ENCODE measurements around the gene SMC3. TPM values are rescaled to one million over a fixed set of nuclear protein-coding genes. Genes with fewer than 3 reads are reported as not detected.
A peak's percentile ranks its signal among the peaks of the same experiment; 100 is the strongest.
"Not testable (repeated sequence)": the region's sequence is repeated elsewhere in the genome, so short reads cannot be mapped to it uniquely, and the experiment has no call there.

Gene SMC3
- total RNA-seq, 1 donor from 2014 or later: 60.6 TPM

DNA sequence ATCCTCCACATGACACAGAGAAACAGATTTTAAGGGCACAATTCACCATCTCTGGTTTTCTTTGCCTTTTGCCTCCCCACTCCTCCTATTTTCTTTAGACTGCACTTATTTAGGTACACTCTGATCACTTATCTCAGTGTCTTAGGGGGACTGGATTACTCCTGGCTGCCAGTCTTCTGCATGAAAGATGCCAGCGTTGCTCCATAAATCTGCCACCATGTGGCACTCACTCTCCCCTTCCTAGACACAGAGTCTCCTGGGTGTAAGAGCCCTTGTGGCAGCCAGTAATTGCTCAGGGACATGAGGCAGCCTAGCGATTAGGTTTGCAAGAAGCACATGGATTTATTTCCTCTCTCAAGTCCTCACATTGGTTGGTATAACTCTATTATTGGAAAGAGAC lies 42.1 kb downstream of the SMC3 start:
- Mint-ChIP-seq H3K27ac (no peak overlapping the region), H3K27me3 (no peaks in the 10 kb centered on the region), H3K9me3 (no peaks in the 10 kb centered on the region), H3K4me1 (ENCODE audit: unreplicated experiment) (peaks cover 16% of the 10 kb centered on the region), H3K36me3 (peaks cover 5% of the 10 kb centered on the region), H3K4me3 (no peak overlapping the region)
- TF ChIP-seq, protein P1, sequence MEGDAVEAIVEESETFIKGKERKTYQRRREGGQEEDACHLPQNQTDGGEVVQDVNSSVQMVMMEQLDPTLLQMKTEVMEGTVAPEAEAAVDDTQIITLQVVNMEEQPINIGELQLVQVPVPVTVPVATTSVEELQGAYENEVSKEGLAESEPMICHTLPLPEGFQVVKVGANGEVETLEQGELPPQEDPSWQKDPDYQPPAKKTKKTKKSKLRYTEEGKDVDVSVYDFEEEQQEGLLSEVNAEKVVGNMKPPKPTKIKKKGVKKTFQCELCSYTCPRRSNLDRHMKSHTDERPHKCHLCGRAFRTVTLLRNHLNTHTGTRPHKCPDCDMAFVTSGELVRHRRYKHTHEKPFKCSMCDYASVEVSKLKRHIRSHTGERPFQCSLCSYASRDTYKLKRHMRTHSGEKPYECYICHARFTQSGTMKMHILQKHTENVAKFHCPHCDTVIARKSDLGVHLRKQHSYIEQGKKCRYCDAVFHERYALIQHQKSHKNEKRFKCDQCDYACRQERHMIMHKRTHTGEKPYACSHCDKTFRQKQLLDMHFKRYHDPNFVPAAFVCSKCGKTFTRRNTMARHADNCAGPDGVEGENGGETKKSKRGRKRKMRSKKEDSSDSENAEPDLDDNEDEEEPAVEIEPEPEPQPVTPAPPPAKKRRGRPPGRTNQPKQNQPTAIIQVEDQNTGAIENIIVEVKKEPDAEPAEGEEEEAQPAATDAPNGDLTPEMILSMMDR (conservative IDR thresholded peaks at IDR 0.05): no peak
- no peak for DNase-seq (ENCODE audit: extremely low spot score, unreplicated experiment)

DNA sequence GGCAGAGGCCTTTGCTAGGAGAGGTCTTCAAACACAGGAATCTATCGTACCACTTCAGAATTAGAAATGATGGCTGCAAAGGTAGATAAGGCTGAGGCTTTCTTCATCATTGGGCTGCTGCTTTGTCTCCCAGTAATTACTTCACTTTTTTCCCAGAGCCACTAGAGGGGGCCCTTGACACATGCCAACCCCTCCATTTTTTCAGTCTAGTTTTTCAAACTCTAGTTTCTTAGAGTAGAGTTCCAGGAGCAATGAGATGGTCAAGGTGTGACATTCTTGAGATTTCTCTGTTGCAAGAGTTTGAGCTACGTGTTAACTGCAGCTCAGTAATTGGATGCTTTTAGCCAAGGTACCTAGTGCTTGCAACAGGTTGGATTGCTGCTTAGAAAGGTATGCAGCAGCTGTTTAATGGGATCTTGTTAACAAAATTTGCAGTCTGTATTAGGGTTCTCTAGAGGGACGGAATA lies 42.8 kb downstream of the SMC3 start:
- peak overlapping the region; percentile 7 for H3K27ac Mint-ChIP-seq
- no peaks in the 10 kb centered on the region for H3K27me3 Mint-ChIP-seq
- no peaks in the 10 kb centered on the region for H3K36me3 Mint-ChIP-seq
- H3K4me3 Mint-ChIP-seq: no peak overlapping the region
- peaks cover 16% of the 10 kb centered on the region for H3K4me1 Mint-ChIP-seq (ENCODE audit: unreplicated experiment)
- DNase-seq (ENCODE audit: extremely low spot score, unreplicated experiment): no peak
- TF ChIP-seq, protein P1 (conservative IDR thresholded peaks at IDR 0.05): peak; percentile 90
- H3K9me3 Mint-ChIP-seq: no peaks in the 10 kb centered on the region

DNA sequence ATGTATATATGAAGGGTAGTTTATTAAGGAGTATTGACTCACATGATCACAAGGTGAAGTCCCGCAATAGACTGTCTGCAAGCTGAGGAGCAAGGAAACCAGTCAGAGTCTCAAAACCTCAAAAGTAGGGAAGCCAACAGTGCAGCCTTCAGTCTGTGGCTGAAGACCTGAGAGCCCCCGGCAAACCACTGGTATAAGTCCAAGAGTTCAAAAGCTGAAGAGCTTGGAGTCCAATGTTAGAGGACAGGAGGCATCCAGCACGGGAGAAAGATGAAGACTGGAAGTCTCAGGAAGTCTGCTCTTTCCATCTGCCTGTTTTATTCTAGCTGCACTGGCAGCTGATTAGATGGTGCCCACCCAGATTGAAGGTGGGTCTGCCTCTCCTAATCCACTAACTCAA lies 43.3 kb downstream of the SMC3 start:
- peaks cover 16% of the 10 kb centered on the region for H3K4me1 Mint-ChIP-seq (ENCODE audit: unreplicated experiment)
- H3K4me3 Mint-ChIP-seq; H3K27ac Mint-ChIP-seq; H3K36me3 Mint-ChIP-seq; H3K27me3 Mint-ChIP-seq; DNase-seq (ENCODE audit: extremely low spot score, unreplicated experiment); H3K9me3 Mint-ChIP-seq: not testable (repeated sequence)

DNA sequence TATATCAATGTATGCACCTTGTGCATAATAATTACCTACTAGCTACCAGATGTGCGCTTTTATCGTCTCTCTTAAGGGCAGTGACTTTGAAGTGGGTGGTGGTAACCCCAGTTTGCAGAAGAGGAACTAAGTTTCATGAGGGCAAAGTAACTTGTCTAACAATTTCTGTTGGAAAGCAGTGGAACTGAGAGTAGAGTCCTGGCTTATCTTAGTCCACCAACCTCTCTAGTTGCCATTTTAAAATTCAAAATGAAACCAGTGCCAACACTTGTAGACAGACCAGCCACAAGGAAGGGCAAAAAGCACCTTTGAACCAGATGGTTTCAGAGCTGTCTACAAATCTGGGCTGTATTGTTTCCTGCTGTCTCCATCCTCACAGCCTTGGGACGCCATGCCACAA lies 44.6 kb downstream of the SMC3 start:
- Mint-ChIP-seq H3K9me3 (no peaks in the 10 kb centered on the region), H3K27me3 (no peaks in the 10 kb centered on the region), H3K4me1 (ENCODE audit: unreplicated experiment) (peaks cover 16% of the 10 kb centered on the region), H3K36me3 (no peaks in the 10 kb centered on the region), H3K27ac (no peak overlapping the region), H3K4me3 (no peak overlapping the region)
- DNase-seq (ENCODE audit: extremely low spot score, unreplicated experiment): no peak
- TF ChIP-seq, protein P1 (conservative IDR thresholded peaks at IDR 0.05): no peak

DNA sequence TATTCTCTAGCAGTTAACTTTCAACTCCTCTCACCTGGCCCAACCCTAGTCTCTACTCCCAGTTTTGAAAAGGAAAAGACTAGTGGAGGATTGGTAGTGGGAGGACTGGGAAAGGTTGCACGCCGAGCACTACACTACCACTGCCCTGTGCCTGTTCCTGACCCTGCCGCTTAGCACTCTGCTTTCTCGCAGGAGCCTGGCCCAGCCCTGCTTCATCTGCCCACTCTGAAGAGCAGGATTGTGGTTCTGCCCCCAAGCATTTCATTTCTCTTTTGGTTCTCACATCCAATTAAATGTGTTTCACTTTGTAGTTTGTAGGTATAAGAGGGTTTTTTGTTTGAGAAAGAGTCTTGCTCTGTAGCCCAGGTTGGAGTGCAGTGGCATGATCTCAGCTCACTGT lies 45.1 kb downstream of the SMC3 start:
- Mint-ChIP-seq H3K27me3 (no peaks in the 10 kb centered on the region), H3K4me1 (ENCODE audit: unreplicated experiment) (peaks cover 16% of the 10 kb centered on the region), H3K36me3 (no peaks in the 10 kb centered on the region), H3K9me3 (no peaks in the 10 kb centered on the region), H3K27ac (no peak overlapping the region), H3K4me3 (no peak overlapping the region)
- DNase-seq (ENCODE audit: extremely low spot score, unreplicated experiment): no peak
- TF ChIP-seq, protein P1 (conservative IDR thresholded peaks at IDR 0.05): no peak

DNA sequence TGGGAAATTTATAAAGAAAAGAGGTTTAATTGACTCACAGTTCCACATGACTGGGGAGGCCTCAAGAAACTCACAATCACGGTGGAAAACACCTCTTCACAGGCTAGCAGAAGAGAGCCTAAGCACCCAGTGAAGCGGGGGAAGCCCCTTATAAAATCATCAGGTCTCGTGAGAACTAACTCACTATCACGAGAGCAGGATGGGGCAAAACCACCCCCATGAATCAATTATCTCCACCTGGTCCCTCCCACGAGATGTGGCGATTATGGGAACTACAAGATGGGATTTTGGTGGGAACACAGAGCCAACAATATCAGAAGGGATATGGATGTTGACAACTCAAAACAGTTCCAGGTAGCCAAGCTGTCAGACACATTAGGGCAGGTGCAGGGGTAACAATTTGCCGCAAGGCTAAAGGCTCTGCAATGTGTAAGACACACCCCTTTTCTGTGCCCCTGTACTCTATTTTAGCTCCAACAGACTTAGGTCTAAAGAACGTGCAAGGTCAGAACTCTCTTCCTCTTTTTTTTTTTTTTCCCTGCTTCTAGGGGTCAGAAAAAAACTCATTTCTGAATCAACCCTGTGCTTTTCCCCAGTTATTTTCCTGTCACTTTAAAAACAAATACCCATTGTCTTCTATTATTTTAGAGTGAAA lies 46.0 kb downstream of the SMC3 start:
- TF ChIP-seq, protein P1 (conservative IDR thresholded peaks at IDR 0.05): peak; percentile 29
- no peaks in the 10 kb centered on the region for H3K9me3 Mint-ChIP-seq
- peaks cover 16% of the 10 kb centered on the region for H3K4me1 Mint-ChIP-seq (ENCODE audit: unreplicated experiment)
- H3K4me3 Mint-ChIP-seq: no peak overlapping the region
- H3K27ac Mint-ChIP-seq: no peak overlapping the region
- no peaks in the 10 kb centered on the region for H3K36me3 Mint-ChIP-seq
- no peaks in the 10 kb centered on the region for H3K27me3 Mint-ChIP-seq
- DNase-seq (ENCODE audit: extremely low spot score, unreplicated experiment): no peak

Measured in type B pancreatic cell (in vitro differentiated cells).